Activated CD4-positive, alpha-beta T cell treated with anti-CD3 and anti-CD28 coated beads, Interleukin-2, amount 10 ng/mL, durations not matched to agents 7 days and 5 days (primary cell): ENCODE results near the gene CELF3. TPM values are rescaled to one million over a fixed set of nuclear protein-coding genes. Genes with fewer than 3 reads are reported as not detected.

Experiments used
- CTCF ChIA-PET: fragments of 350-600 bp; sonication (Branson Sonifier 250); formaldehyde crosslinking; loops from one replicate; lab custom pipeline; 2021; ENCODE audit warnings: antibody characterized with exemption; lab: Charles Lee
- POLR2A ChIA-PET: fragments of 350-600 bp; sonication (Branson Sonifier 250); formaldehyde crosslinking; loops from one replicate; lab custom pipeline; 2021; ENCODE audit warnings: antibody characterized with exemption; lab: Charles Lee
- DNase-seq: peaks from one replicate; pipeline ENCODE4 v3.0.0-alpha.2; 2020
- H3K27ac Mint-ChIP-seq: one replicate; pipeline ENCODE4 v1.8.0; 2021; ENCODE audit warnings: mild to moderate bottlenecking, moderate library complexity, mixed read lengths
- H3K27me3 Mint-ChIP-seq: one replicate; pipeline ENCODE4 v1.8.0; 2021; ENCODE audit warnings: mixed read lengths
- H3K36me3 Mint-ChIP-seq: one replicate; pipeline ENCODE4 v1.8.0; 2021; ENCODE audit warnings: low read depth, mixed read lengths
- H3K4me1 Mint-ChIP-seq: one replicate; pipeline ENCODE4 v1.8.0; 2021; ENCODE audit warnings: mixed read lengths
- H3K4me3 Mint-ChIP-seq: one replicate; pipeline ENCODE4 v1.8.0; 2021; ENCODE audit warnings: mild to moderate bottlenecking, moderate library complexity, mixed read lengths
- H3K9me3 Mint-ChIP-seq: one replicate; pipeline ENCODE4 v1.8.0; 2021; ENCODE audit warnings: mixed read lengths
- total RNA-seq, 2 experiments: library from RNA; stranded (reverse); gene quantifications; one replicate each; pipeline ENCODE4 v1.2.3, GENCODE V29; 2021

The CELF3 gene
- total RNA-seq, 2 experiments from 2014 or later = not detected

GRCh38 chr1:151733126-151733525, 16.5 kb upstream of the CELF3 start:
- Mint-ChIP-seq H3K9me3 (peaks cover 10% of the 10 kb centered on the region), H3K27ac (no peak overlapping the region), H3K4me1 (no peaks in the 10 kb centered on the region), H3K4me3 (no peak overlapping the region), H3K27me3 (peaks cover 10% of the 10 kb centered on the region), H3K36me3 (no peaks in the 10 kb centered on the region)
- no peak for DNase-seq
- POLR2A ChIA-PET = interaction anchor here (0.6 kb wide), 1 partner anchor 9 kb away, joined by 3 read pairs; no protein-coding TSS in a partner anchor
- CTCF ChIA-PET = interaction anchor here (0.7 kb wide), 1 partner anchor 160 kb away, joined by 3 read pairs; no protein-coding TSS in a partner anchor

GRCh38 chr1:151729966-151730291, 13.3 kb upstream of the CELF3 start:
- Mint-ChIP-seq H3K4me3 (no peak overlapping the region), H3K27me3 (peaks cover 18% of the 10 kb centered on the region), H3K9me3 (no peaks in the 10 kb centered on the region), H3K4me1 (no peaks in the 10 kb centered on the region), H3K36me3 (no peaks in the 10 kb centered on the region), H3K27ac (no peak overlapping the region)
- ChIA-PET POLR2A (no interaction called here), CTCF (interaction anchor here (1.0 kb wide), 1 partner anchor 32 kb away, joined by 3 read pairs; no protein-coding TSS in a partner anchor)
- no peak for DNase-seq

GRCh38 chr1:151729157-151729965, 12.8 kb upstream of the CELF3 start:
- H3K27ac Mint-ChIP-seq = no peak overlapping the region
- H3K4me1 Mint-ChIP-seq = no peaks in the 10 kb centered on the region
- no peaks in the 10 kb centered on the region for H3K9me3 Mint-ChIP-seq
- DNase-seq = no peak
- H3K4me3 Mint-ChIP-seq = no peak overlapping the region
- no peaks in the 10 kb centered on the region for H3K36me3 Mint-ChIP-seq
- CTCF ChIA-PET = interaction anchor here (1.0 to 1.5 kb wide), 2 partner anchors 33 to 42 kb away, joined by 3 to 4 read pairs; no protein-coding TSS in a partner anchor
- peaks cover 20% of the 10 kb centered on the region for H3K27me3 Mint-ChIP-seq
- POLR2A ChIA-PET = no interaction called here

- ChIA-PET CTCF (interaction anchor here (1.4 to 1.5 kb wide), 3 partner anchors 12 to 73 kb away, joined by 3 to 4 read pairs (median 3); partner anchors contain the start of gene CELF3), POLR2A (no interaction called here)
- Mint-ChIP-seq H3K27ac (no peak overlapping the region), H3K36me3 (no peaks in the 10 kb centered on the region), H3K4me1 (no peaks in the 10 kb centered on the region), H3K27me3 (peaks cover 29% of the 10 kb centered on the region), H3K9me3 (no peaks in the 10 kb centered on the region), H3K4me3 (no peak overlapping the region)
- no peak for DNase-seq
These were observed 11.8 kb upstream of the CELF3 start for GRCh38 chr1:151728151-151729054.

- DNase-seq = no peak
- CTCF ChIA-PET = interaction anchor here (0.7 to 1.2 kb wide), 2 partner anchors 11 to 21 kb away, joined by 3 to 5 read pairs; no protein-coding TSS in a partner anchor
- no peak overlapping the region for H3K27ac Mint-ChIP-seq
- POLR2A ChIA-PET = no interaction called here
- no peaks in the 10 kb centered on the region for H3K36me3 Mint-ChIP-seq
- H3K4me3 Mint-ChIP-seq = no peak overlapping the region
- no peaks in the 10 kb centered on the region for H3K9me3 Mint-ChIP-seq
- peaks cover 18% of the 10 kb centered on the region for H3K4me1 Mint-ChIP-seq
- H3K27me3 Mint-ChIP-seq = peaks cover 58% of the 10 kb centered on the region
These were observed 7.2 kb upstream of the CELF3 start for GRCh38 chr1:151723726-151724370.

GRCh38 chr1:151721788-151722510, 5.3 kb upstream of the CELF3 start:
- H3K4me1 Mint-ChIP-seq = peaks cover 21% of the 10 kb centered on the region
- no peak for DNase-seq
- H3K27ac Mint-ChIP-seq = no peak overlapping the region
- ChIA-PET POLR2A (no interaction called here), CTCF (interaction anchor here (1.5 kb wide), 1 partner anchor 60 kb away, joined by 4 read pairs; no protein-coding TSS in a partner anchor)
- no peaks in the 10 kb centered on the region for H3K36me3 Mint-ChIP-seq
- H3K27me3 Mint-ChIP-seq = peaks cover 69% of the 10 kb centered on the region
- H3K9me3 Mint-ChIP-seq = no peaks in the 10 kb centered on the region
- H3K4me3 Mint-ChIP-seq = peak overlapping the region; percentile 67

GRCh38 chr1:151720974-151721787, 4.6 kb upstream of the CELF3 start, which contains the start of gene RIIAD1:
Gene RIIAD1, plus strand, starts transcription at chr1:151721522. Its CDS starts 15 bp downstream, at chr1:151721537.
- H3K36me3 Mint-ChIP-seq = no peaks in the 10 kb centered on the region
- peak; percentile 41 for DNase-seq
- CTCF ChIA-PET = interaction anchor here (1.1 to 1.7 kb wide), 6 partner anchors 10 to 115 kb away, joined by 3 to 7 read pairs (median 4); no protein-coding TSS in a partner anchor
- H3K9me3 Mint-ChIP-seq = no peaks in the 10 kb centered on the region
- peak within 1 kb of the TSS; percentile 67 for H3K4me3 Mint-ChIP-seq
- peaks cover 23% of the 10 kb centered on the region for H3K4me1 Mint-ChIP-seq
- POLR2A ChIA-PET = no interaction called here
- H3K27ac Mint-ChIP-seq = no peak within 1 kb of the TSS
- H3K27me3 Mint-ChIP-seq = peaks cover 74% of the 10 kb centered on the region

GRCh38 chr1:151720554-151720953, 4.0 kb upstream of the CELF3 start:
- ChIA-PET POLR2A (no interaction called here), CTCF (interaction anchor here (0.6 to 1.7 kb wide), 7 partner anchors 10 to 127 kb away, joined by 3 to 7 read pairs (median 3); no protein-coding TSS in a partner anchor)
- H3K36me3 Mint-ChIP-seq = no peaks in the 10 kb centered on the region
- H3K4me3 Mint-ChIP-seq = peak overlapping the region; percentile 53
- no peak overlapping the region for H3K27ac Mint-ChIP-seq
- no peaks in the 10 kb centered on the region for H3K9me3 Mint-ChIP-seq
- peaks cover 75% of the 10 kb centered on the region for H3K27me3 Mint-ChIP-seq
- peak; percentile 15 for DNase-seq
- peaks cover 23% of the 10 kb centered on the region for H3K4me1 Mint-ChIP-seq

GRCh38 chr1:151720125-151720524, 3.5 kb upstream of the CELF3 start:
- DNase-seq = no peak
- CTCF ChIA-PET = interaction anchor here (0.6 to 1.7 kb wide), 5 partner anchors 15 to 128 kb away, joined by 3 to 7 read pairs (median 3); no protein-coding TSS in a partner anchor
- H3K4me1 Mint-ChIP-seq = peaks cover 23% of the 10 kb centered on the region
- H3K4me3 Mint-ChIP-seq = peak overlapping the region; percentile 53
- peaks cover 79% of the 10 kb centered on the region for H3K27me3 Mint-ChIP-seq
- POLR2A ChIA-PET = no interaction called here
- no peak overlapping the region for H3K27ac Mint-ChIP-seq
- no peaks in the 10 kb centered on the region for H3K9me3 Mint-ChIP-seq
- no peaks in the 10 kb centered on the region for H3K36me3 Mint-ChIP-seq

- POLR2A ChIA-PET = no interaction called here
- Mint-ChIP-seq H3K4me1 (peaks cover 23% of the 10 kb centered on the region), H3K27ac (no peak overlapping the region), H3K27me3 (peaks cover 76% of the 10 kb centered on the region), H3K9me3 (no peaks in the 10 kb centered on the region), H3K36me3 (no peaks in the 10 kb centered on the region), H3K4me3 (no peak overlapping the region)
- CTCF ChIA-PET = no interaction called here
- DNase-seq = no peak
These were observed 2.1 kb upstream of the CELF3 start for GRCh38 chr1:151718666-151719065.

- Mint-ChIP-seq H3K36me3 (no peaks in the 10 kb centered on the region), H3K27ac (no peak overlapping the region), H3K4me3 (no peak overlapping the region), H3K27me3 (peaks cover 74% of the 10 kb centered on the region), H3K9me3 (no peaks in the 10 kb centered on the region), H3K4me1 (peaks cover 23% of the 10 kb centered on the region)
- CTCF ChIA-PET = interaction anchor here (0.9 kb wide), 1 partner anchor 12 kb away, joined by 3 read pairs; no protein-coding TSS in a partner anchor
- POLR2A ChIA-PET = no interaction called here
- DNase-seq = no peak
These were observed 1.4 kb upstream of the CELF3 start for GRCh38 chr1:151718011-151718431.
